ENCODE measurements around the gene DENND5A.
"Not testable (repeated sequence)": the region's sequence is repeated elsewhere in the genome, so short reads cannot be mapped to it uniquely, and the experiment has no call there.

DENND5A gene

DNA sequence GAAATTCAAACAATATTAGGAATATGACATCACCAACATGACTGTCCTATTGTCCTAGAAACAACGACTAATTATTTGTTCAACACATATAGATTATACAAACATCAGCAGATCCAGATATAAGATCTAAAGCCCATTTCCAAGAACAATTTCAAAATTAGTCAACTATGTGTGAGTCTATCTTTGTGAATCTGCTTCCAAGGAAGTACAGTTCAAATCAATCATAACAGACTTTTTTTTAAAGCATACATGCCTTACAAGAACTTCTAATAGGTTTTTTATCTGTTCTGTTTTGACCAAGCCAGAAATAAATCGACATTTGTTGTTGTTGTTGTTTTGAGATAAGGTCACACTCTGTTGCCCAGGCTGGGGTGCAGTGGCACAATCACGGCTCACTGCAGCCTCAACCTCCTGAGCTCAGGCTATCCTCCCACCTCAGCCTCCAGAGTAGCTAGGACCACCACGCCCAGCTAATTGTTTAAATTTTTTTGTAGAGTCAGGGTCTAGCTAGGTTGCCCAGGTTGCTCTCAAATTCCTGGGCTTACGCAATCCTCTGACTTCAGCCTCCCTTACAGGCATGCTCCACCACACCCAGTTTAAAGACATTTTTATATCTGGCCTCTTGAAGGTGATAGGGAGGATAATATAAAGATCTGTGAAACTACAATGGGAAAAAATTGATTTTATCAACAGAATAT is 54.8 kb downstream of the DENND5A start:
- DNase-seq, result no peak

- not testable (repeated sequence) for DNase-seq
Observed at GRCh38 chr11:9209604-9210003, 55.5 kb downstream of the DENND5A start.

DNA sequence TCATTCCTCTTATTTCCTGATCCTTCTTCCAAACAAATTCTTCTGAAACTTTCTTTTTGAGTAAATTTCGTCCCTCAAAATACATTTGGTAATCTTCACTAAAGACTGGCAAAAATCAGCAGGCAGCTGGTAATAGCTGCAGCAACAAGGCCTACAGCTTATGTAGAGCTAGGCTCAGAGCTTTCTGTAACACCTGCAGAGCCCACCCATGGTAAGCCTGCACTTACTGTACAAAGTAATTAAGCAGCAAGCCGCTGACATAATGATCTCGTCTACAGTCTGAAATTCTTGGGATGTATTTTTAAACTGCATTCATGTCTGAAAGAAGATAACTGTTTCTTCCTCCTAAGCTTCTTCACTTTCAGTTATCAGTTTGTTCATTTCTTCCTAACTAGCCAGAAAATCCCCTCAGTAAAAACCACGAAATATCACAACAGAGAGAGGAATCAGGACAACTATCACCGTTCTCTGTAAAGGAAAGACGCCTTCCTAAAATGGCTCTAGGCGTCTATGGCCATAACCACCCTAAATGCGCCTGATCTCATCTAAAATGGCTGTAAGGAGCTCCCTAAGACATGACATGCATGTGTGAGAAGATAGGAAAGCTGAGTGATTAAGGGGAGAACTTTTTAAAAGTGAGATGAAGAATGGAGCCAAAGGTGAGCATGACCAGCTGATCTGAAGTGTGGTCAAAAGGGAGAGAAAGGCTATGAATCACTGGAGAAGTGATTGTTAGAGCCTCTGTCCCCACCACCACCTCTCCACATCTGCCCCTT is 56.2 kb downstream of the DENND5A start:
- DNase-seq, result no peak

GRCh38 chr11:9207229-9207628 is 57.9 kb downstream of the DENND5A start:
- DNase-seq, result no peak

DNA sequence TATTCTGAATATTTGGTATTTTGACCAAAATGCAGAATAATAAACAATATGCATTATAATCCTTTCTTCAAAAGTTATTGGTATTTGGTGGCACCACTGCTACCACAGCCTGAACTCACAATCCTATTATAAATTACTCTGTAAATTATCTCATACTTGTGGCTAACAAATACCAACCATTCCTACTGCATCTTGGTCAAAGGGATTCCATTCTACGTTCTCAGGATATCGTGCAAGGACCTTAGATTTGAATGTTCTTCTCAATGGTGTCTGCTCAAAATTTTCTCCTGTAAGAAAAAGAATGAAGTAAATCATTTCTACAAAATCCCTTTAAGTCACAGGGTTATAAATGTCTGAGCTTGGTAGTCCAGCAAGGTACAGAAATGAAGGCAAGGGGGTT is 58.7 kb downstream of the DENND5A start:
- DNase-seq, result no peak

GRCh38 chr11:9203691-9204311 is 61.3 kb downstream of the DENND5A start:
- DNase-seq, result no peak

GRCh38 chr11:9201372-9202162 is 63.6 kb downstream of the DENND5A start:
- no peak for DNase-seq

GRCh38 chr11:9200471-9200870 is 64.7 kb downstream of the DENND5A start:
- DNase-seq, result no peak

DNA sequence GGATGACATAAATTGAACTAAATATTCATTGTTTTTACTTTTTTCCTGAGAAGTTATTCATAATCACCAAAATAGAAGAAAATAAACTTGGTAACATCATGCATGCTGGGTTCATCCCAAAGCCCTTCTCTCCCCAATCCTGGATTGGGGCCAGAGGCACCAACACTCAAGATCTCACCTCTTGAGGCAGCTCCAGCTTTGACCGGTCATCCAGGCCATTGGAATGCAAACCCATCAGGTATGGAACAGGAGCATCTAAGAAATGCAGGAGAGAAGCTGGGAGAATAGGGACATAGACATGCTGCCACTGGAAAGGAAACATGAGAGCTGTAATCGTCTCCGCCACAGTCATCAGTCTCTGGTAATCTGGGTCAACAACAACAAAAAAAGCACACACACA is 71.8 kb downstream of the DENND5A start:
- DNase-seq, result no peak

DNA sequence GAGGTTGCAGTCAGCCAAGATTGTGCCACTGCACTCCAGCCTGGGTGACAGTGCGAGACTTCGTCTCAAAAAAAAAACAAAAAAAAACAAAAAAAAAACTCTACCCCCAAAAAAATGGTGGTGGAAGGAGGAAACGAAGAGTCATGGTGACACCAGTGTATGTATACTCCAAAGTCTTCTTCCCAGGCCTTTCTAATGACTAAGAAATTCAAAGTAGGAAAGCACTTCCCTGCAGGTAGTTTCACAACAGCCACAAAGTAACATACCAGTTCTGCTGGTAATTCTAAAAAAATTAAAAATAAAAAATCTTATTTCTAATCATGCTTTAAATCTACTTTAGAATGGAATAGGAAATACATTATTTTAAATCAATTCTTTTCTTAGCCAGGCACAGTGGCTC is 72.6 kb downstream of the DENND5A start:
- no peak for DNase-seq

GRCh38 chr11:9190326-9191016 is 74.7 kb downstream of the DENND5A start:
- DNase-seq, result not testable (repeated sequence)

DNA sequence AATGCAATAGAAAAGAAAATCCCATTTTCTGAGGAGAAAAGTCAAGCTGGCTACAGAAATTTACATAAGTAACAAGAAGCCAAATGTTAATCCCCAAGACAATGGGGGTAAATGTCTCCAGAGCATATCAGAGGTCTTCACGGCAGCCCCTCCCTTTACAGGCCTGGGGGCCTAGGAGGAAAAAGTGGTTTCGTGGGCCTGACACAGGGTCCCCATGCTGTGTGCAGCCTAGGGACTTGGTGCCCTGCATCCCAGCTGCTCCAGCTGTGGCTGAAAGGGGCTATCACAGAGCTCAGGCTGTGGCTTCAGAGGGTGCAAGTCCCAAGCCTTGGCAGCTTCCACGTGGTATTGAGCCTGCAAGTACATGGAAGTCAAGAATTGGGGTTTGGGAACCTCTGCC is 76.3 kb downstream of the DENND5A start:
- DNase-seq, result not testable (repeated sequence)

DNA sequence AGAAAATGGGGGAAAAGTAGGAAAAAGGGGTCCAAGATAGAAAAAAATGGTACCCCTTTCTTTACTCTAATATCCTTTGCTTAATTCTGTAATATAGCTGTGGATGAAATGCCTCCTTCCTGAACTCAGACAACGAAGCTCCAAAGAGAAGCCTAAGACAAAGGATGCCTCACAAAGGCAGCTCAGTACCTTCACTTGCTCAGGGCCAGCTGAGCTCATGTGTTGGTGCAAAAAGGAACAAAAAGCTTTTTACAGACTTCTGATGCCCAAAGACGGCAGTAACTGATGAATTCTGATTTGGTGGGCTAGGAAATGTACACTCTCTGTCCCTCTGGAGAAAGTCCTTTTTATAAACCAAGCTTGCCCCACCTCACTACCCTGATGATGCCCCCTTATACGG is 77.5 kb downstream of the DENND5A start:
- no peak for DNase-seq

GRCh38 chr11:9184516-9184915 is 80.6 kb downstream of the DENND5A start:
- no peak for DNase-seq

GRCh38 chr11:9182180-9182871 is 82.8 kb downstream of the DENND5A start:
- no peak for DNase-seq

DNA sequence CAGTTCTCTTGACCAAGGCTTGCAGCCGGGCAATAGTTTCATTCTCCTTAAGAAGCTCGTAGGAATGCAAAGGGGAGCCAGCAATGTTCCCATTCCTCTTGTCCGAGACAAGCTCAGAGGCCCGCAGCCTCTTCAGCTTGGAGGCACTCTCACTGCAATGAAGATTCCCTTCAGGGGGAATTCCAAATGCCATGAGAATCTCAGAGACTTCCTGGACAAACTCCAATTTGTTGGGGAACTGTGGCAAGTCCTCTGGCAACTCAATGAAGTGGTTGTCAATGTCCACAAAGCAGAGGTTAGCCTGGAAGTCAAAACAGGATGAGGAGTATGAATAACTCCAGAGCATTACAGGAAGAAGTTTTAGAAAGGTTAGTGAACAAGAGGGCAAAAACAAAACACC is 84.4 kb downstream of the DENND5A start:
- no peak for DNase-seq

DNA sequence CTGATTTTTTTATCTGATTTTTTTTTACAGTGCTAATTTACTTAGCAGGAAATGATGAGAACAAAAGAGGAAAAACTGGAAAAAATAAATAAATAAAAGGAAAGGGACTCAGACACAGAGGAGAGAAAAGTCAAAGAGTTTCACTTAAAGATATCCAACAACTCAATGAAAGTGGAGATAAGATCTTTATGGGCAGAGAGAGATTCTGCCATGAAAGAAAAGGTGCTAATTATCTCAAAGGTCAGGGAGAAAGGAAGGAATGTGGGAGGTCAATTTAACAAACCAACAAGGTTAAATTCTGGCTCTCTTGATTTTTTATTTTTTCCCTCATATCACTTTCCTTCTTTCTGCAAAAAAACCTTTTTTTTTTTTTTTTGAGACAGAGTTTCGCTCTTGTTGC is 86.0 kb downstream of the DENND5A start:
- DNase-seq, result no peak

DNA sequence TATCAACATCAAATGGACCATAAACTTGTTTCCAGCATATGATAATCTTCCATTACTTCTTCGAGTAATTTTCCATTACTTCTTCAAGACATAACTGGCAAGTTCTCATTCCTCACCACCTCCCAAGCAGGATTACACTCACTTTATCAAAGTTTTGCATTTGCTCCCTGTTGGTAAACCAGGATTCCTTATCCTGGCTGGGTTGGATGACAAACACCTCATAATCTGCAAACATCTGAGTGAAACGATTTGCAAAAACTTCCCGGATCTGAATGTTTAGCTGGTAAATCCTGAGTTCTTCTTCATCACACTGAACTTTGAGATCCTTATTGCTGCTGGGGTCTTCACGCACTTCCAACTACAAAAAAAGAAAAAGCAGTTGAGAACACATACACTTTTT is 86.4 kb downstream of the DENND5A start:
- DNase-seq, result no peak

DNA sequence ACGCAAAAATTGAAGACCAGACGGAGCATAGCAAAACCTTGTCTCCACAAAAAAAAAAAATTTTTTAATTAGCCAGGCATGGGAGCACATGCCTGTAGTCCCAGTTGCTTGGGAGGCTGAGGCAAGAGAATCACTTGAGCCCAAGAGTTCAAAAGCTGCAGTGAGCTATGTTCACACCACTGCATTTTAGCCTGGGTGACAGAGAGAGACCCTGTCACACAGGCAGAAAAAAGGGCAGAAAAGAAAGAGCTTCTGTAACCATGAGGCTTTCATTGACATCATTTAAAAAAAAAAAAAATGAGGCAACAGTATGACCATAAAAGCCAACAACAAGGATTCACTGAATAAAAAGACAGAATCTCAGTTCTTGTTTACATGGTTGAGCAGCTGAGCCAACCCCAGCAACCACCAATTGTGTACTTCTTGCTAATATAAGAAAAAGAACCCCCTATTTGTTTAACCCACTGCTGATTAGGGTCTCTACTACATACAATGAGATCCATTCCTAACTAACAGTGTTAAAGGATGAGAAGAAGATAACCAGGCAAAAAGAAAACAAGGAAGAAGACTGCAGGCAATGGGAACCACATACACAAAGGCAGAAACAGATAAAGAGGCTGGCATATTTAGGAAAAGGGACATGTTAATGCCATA is 87.6 kb downstream of the DENND5A start:
- DNase-seq, result no peak

DNA sequence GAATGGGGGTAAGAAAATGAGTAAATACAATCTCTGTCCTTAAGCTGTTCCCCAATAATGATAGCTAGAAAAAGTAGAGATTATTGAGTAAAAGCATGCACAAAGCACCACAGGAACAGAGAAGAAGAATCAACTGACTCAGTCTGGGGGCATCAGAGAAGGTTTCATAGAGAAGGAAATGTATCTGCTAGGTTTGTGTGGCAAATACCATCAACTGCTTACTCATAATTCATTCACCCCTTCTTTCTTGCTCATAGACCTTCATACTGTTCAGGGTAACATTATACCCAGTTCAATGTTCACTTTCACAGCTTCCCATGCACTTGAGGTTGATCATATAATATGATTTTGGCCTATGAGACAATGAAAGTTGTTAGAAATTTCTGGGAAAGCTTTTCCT is 88.6 kb downstream of the DENND5A start:
- DNase-seq, result no peak

DNA sequence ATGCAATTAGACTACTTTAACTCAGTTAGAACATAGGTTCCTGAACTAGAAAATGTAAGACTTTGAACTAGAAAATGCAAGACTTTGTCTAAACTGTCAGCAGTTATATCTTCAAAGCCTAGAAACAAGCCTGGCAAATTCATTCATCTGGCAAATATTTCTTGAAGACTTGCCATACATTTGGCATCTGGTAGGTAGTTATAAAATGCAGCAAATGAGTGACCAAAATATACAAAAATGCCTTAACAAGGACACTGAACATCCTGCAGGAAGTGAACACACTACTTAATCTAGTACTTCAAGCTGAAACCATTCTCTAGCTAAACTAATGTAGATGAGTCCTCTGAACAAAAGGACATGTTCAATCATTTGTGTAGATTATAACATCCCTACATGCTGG is 89.0 kb downstream of the DENND5A start:
- no peak for DNase-seq

All from right forelimb (tissue), 1 donor.